Cardiac muscle cell (in vitro differentiated cells and primary cell): ENCODE measurements around the gene LUZP2. TPM values are rescaled to one million over a fixed set of nuclear protein-coding genes. Genes with fewer than 3 reads are reported as not detected.

Source experiments
- DNase-seq, 2 donors: peaks; one replicate each; pipeline versions ENCODE4 v3.0.0 to v3.0.0-alpha.2; 2010 to 2017; ENCODE audit warnings: low read depth in 1 of 2, low spot score in 1 of 2
- H3K27ac ChIP-seq: fragments of 200-600 bp; sonication (generic); 2 replicates; pipeline ENCODE4 v1.5.1; 2016
- H3K27me3 ChIP-seq: fragments of 200-600 bp; sonication (generic); 2 replicates; pipeline ENCODE4 v1.6.0; 2016; ENCODE audit warnings: control low read depth
- H3K36me3 ChIP-seq: fragments of 200-600 bp; sonication (generic); 2 replicates; pipeline ENCODE4 v1.5.1; 2016; ENCODE audit warnings: control low read depth
- H3K4me1 ChIP-seq: fragments of 200-600 bp; sonication (generic); 2 replicates; pipeline ENCODE4 v1.8.1; 2017; ENCODE audit warnings: low read depth, mild to moderate bottlenecking, mixed run types
- H3K4me3 ChIP-seq: fragments of 200-600 bp; sonication (generic); 2 replicates; pipeline ENCODE4 v1.5.1; 2016; ENCODE audit warnings: mild to moderate bottlenecking
- H3K9me3 ChIP-seq: fragments of 200-600 bp; sonication (generic); 2 replicates; pipeline ENCODE4 v1.5.1; 2017; ENCODE audit warnings: low read depth, mild to moderate bottlenecking, control low read depth
- CTCF ChIP-seq: IDR thresholded peaks from 2 replicates; pipeline ENCODE4 v1.5.1; 2012; ENCODE audit warnings: low read depth, mild to moderate bottlenecking, low read length
- polyA plus RNA-seq: library from polyadenylated mRNA; unstranded; fragments of >200 nt; fragmentation: Nextera tagmentation; extraction: Ambion mirVana; gene quantifications from 2 replicates; pipeline ENCODE4 v1.2.1, GENCODE V29; 2016
- total RNA-seq: library from RNA; depleted of rRNA; stranded (reverse); fragments of >200 nt; gene quantifications from 2 replicates; pipeline ENCODE4 v1.2.3, GENCODE V29; 2016

LUZP2 gene
- total and polyA plus RNA-seq, 2 experiments from 2014 or later: not detected

GRCh38 chr11:24678703-24679348 lies 182.0 kb downstream of the LUZP2 start:
- no peaks in the 10 kb centered on the region for H3K9me3 ChIP-seq
- no peak overlapping the region for H3K27ac ChIP-seq
- H3K4me3 ChIP-seq: no peak overlapping the region
- no peaks in the 10 kb centered on the region for H3K36me3 ChIP-seq
- no peaks in the 10 kb centered on the region for H3K27me3 ChIP-seq
- DNase-seq: no peak
- peaks cover 2% of the 10 kb centered on the region for H3K4me1 ChIP-seq
- no peak for TF ChIP-seq CTCF

GRCh38 chr11:24679821-24680351 lies 183.0 kb downstream of the LUZP2 start:
- H3K4me3 ChIP-seq: no peak overlapping the region
- no peaks in the 10 kb centered on the region for H3K27me3 ChIP-seq
- no peak for DNase-seq
- H3K36me3 ChIP-seq: no peaks in the 10 kb centered on the region
- TF ChIP-seq CTCF: no peak
- no peaks in the 10 kb centered on the region for H3K9me3 ChIP-seq
- H3K4me1 ChIP-seq: no peaks in the 10 kb centered on the region
- no peak overlapping the region for H3K27ac ChIP-seq

DNA sequence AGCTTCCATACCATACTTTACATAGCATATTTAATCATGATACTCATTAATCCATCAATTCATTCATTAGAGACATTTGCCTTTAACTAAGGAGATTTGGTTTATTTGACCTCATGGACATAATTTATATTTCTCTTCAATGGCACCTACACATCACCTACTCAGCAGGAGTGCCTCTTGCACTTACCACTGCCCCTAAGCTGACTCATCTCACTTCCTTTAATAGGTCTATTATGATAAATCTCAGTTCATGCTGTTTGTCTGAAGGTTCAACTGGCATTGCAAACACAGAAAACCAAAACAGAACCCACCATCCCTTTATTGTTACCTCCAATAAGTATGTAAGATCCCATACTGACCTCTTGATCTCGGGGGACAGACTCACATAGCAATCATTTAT lies 186.7 kb downstream of the LUZP2 start:
- Histone ChIP-seq H3K4me1 (no peaks in the 10 kb centered on the region), H3K27ac (no peak overlapping the region), H3K4me3 (no peak overlapping the region), H3K36me3 (no peaks in the 10 kb centered on the region), H3K9me3 (no peaks in the 10 kb centered on the region), H3K27me3 (no peaks in the 10 kb centered on the region)
- no peak for TF ChIP-seq CTCF
- no peak for DNase-seq

DNA sequence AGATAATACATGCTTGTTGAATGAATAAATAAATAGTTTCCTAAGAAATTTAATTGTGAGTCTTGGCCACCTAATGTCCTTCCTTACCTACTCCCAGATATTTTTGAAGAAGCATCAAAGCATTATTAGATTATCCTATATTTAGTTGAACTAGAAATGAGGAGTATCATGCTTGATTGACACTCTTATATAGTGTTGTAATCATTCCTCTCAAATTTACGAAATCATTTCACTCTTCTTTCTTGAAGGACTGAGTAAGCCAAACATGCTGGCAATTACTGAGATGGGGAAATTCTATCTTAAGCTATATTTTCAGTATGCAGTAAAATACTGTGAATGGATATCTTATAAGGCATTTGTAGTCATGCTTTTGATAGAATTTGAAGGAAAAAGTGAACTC lies 189.0 kb downstream of the LUZP2 start:
- DNase-seq: no peak
- no peaks in the 10 kb centered on the region for H3K27me3 ChIP-seq
- TF ChIP-seq CTCF: no peak
- H3K4me1 ChIP-seq: no peaks in the 10 kb centered on the region
- H3K27ac ChIP-seq: no peak overlapping the region
- no peaks in the 10 kb centered on the region for H3K36me3 ChIP-seq
- H3K4me3 ChIP-seq: no peak overlapping the region
- H3K9me3 ChIP-seq: no peaks in the 10 kb centered on the region

GRCh38 chr11:24687531-24688147 lies 190.8 kb downstream of the LUZP2 start:
- DNase-seq: no peak
- no peak overlapping the region for H3K27ac ChIP-seq
- no peak overlapping the region for H3K4me3 ChIP-seq
- no peak for TF ChIP-seq CTCF
- no peaks in the 10 kb centered on the region for H3K36me3 ChIP-seq
- H3K9me3 ChIP-seq: no peaks in the 10 kb centered on the region
- H3K4me1 ChIP-seq: no peaks in the 10 kb centered on the region
- H3K27me3 ChIP-seq: no peaks in the 10 kb centered on the region
